PC-3 (cell line): ENCODE data around the gene PMP22. TPM values are rescaled to one million over a fixed set of nuclear protein-coding genes. Genes with fewer than 3 reads are reported as not detected.
A peak's percentile ranks its signal among the peaks of the same experiment; 100 is the strongest.

Source experiments
- ATAC-seq: fragments of 200-7000 bp; cut with Tn5 transposase; 2 replicates; pipeline ENCODE4 v1.9.1; 2020; ENCODE audit warnings: mild to moderate bottlenecking, moderate library complexity
- BruUV-seq: library from RNA; stranded (reverse); fragments of 400-500 nt; replicated peaks from 2 replicates; lab custom pipeline; 2021; lab: Mats Ljungman, UMichigan
- CTCF ChIA-PET: fragments of 300-600 bp; sonication (Branson Sonifier 250); formaldehyde crosslinking; loops from one replicate; lab custom pipeline; 2022; ENCODE audit warnings: antibody characterized with exemption; lab: Charles Lee
- POLR2A ChIA-PET: fragments of 300-600 bp; sonication (Branson Sonifier 250); formaldehyde crosslinking; loops from one replicate; lab custom pipeline; 2022; ENCODE audit warnings: antibody characterized with exemption; ENCODE audit not compliant: unreplicated experiment; lab: Charles Lee
- DNase-seq: peaks from one replicate; pipeline ENCODE4 v3.0.0-alpha.2; 2015
- H2AFZ ChIP-seq: fragments of 300-600 bp; sonication (generic); 2 replicates; pipeline ENCODE4 v1.6.0; 2016; ENCODE audit warnings: antibody characterized with exemption, low read length
- H3F3A ChIP-seq: fragments of 300-600 bp; sonication (generic); one replicate; pipeline ENCODE4 v1.6.0; 2017; ENCODE audit warnings: antibody characterized with exemption, low read length, control low read depth, mild to moderate bottlenecking; ENCODE audit not compliant: unreplicated experiment
- H3K27ac ChIP-seq: fragments of 300-600 bp; sonication (generic); 2 replicates; pipeline ENCODE4 v1.5.1; 2016; ENCODE audit warnings: mild to moderate bottlenecking, low read length
- H3K27me3 ChIP-seq: fragments of 300-600 bp; sonication (generic); 2 replicates; pipeline ENCODE4 v1.6.1; 2016; ENCODE audit warnings: low read length, mixed read lengths
- H3K36me3 ChIP-seq: fragments of 300-600 bp; sonication (generic); 2 replicates; pipeline ENCODE4 v1.6.1; 2016; ENCODE audit warnings: low read depth, mixed run types, low read length, mixed read lengths
- H3K4me1 ChIP-seq: fragments of 300-600 bp; sonication (generic); 2 replicates; pipeline ENCODE4 v1.5.1; 2016; ENCODE audit warnings: low read length; ENCODE audit not compliant: insufficient read depth
- H3K4me2 ChIP-seq: fragments of 300-600 bp; sonication (generic); 2 replicates; pipeline ENCODE4 v1.6.0; 2016; ENCODE audit warnings: low read length
- H3K4me3 ChIP-seq: fragments of 300-600 bp; sonication (generic); 2 replicates; pipeline ENCODE4 v1.5.1; 2016; ENCODE audit warnings: mild to moderate bottlenecking, low read length, mixed read lengths
- H3K79me2 ChIP-seq: fragments of 300-600 bp; sonication (generic); 2 replicates; pipeline ENCODE4 v1.6.1; 2017; ENCODE audit warnings: low read length, mixed read lengths
- H3K9ac ChIP-seq: fragments of 300-600 bp; sonication (generic); 2 replicates; pipeline ENCODE4 v1.6.0; 2016; ENCODE audit warnings: mild to moderate bottlenecking, low read length
- H3K9me2 ChIP-seq: fragments of 300-600 bp; sonication (generic); replicated peaks from 2 replicates; pipeline ENCODE4 v1.6.1; 2016; ENCODE audit warnings: mixed run types, low read length, mixed read lengths
- H3K9me3 ChIP-seq: fragments of 300-600 bp; sonication (generic); 2 replicates; pipeline ENCODE4 v1.6.1; 2016; ENCODE audit warnings: low read length, mixed read lengths
- H4K20me1 ChIP-seq: fragments of 300-600 bp; sonication (generic); 2 replicates; pipeline ENCODE4 v1.6.1; 2016; ENCODE audit warnings: low read length, mixed read lengths
- CTCF ChIP-seq: fragments of 300-600 bp; sonication (generic); conservative IDR thresholded peaks from 2 replicates; pipeline ENCODE4 v1.5.1; 2017; ENCODE audit warnings: antibody characterized with exemption, low read depth, mild to moderate bottlenecking, low read length
- EZH2 ChIP-seq: fragments of 300-600 bp; sonication (generic); IDR thresholded peaks from one replicate; pipeline ENCODE4 v1.6.1; 2017; ENCODE audit warnings: antibody characterized with exemption, mild to moderate bottlenecking, low read length; ENCODE audit not compliant: unreplicated experiment
- EZH2phosphoT487 ChIP-seq: fragments of 300-600 bp; sonication (generic); IDR thresholded peaks from 2 replicates; pipeline ENCODE4 v1.6.1; 2018; ENCODE audit warnings: mild to moderate bottlenecking, antibody characterized with exemption, low read length, borderline replicate concordance
- intact Hi-C: fragments of 100-400 bp; cut with micrococcal nuclease; formaldehyde crosslinking; loops from 2 replicates; pipeline ENCODE4 v1.9.0; 2023
- total RNA-seq: library from RNA; depleted of rRNA; stranded (reverse); fragments of >200 nt; gene quantifications from 2 replicates; pipeline ENCODE4 v1.2.3, GENCODE V29; 2014

The PMP22 gene
- total RNA-seq, 1 experiment from 2014 or later: 51.0 TPM

GRCh38 chr17:15257258-15257788, 7.8 kb downstream of the PMP22 start:
- CTCF ChIA-PET: interaction anchor here (1.5 to 2.7 kb wide), 2 partner anchors 9 to 246 kb away, joined by 6 to 15 read pairs; no protein-coding TSS in a partner anchor
- H3K4me3 ChIP-seq: peak overlapping the region; percentile 90
- peaks cover 51% of the 10 kb centered on the region for H3K36me3 ChIP-seq
- no peaks in the 10 kb centered on the region for H3K9me2 ChIP-seq
- peaks cover 9% of the 10 kb centered on the region for H3F3A ChIP-seq
- DNase-seq (peak; percentile 99), ATAC-seq (peak; percentile 42)
- no TSS peak for BruUV-seq
- H4K20me1 ChIP-seq: peaks cover 14% of the 10 kb centered on the region
- peak overlapping the region; percentile 83 for H3K27ac ChIP-seq
- TF ChIP-seq EZH2: no peak
- peak; percentile 98 for TF ChIP-seq CTCF
- H3K79me2 ChIP-seq: peaks cover 71% of the 10 kb centered on the region
- H3K9me3 ChIP-seq: no peaks in the 10 kb centered on the region
- peak overlapping the region; percentile 59 for H3K9ac ChIP-seq
- POLR2A ChIA-PET: no interaction called here
- H2AFZ ChIP-seq: peak overlapping the region; percentile 20; the same call in 1 of the 2 replicates
- peaks cover 40% of the 10 kb centered on the region for H3K4me1 ChIP-seq
- no peaks in the 10 kb centered on the region for H3K27me3 ChIP-seq
- intact Hi-C loops: loop anchor here (1.0 kb wide), 1 partner anchor 246 kb away; no protein-coding TSS in a partner anchor
- H3K4me2 ChIP-seq: peak overlapping the region; percentile 97

GRCh38 chr17:15256689-15257088, 8.4 kb downstream of the PMP22 start:
- intact Hi-C loops: loop anchor here (1.0 kb wide), 1 partner anchor 247 kb away; no protein-coding TSS in a partner anchor
- 0 out of 2 replicates have a peak overlapping the region, but pooled peaks have one; percentile 20 for H2AFZ ChIP-seq
- peak overlapping the region; percentile 97 for H3K4me2 ChIP-seq
- H3K36me3 ChIP-seq: peaks cover 58% of the 10 kb centered on the region
- peaks cover 65% of the 10 kb centered on the region for H3K79me2 ChIP-seq
- no TSS peak for BruUV-seq
- ChIA-PET POLR2A (no interaction called here), CTCF (interaction anchor here (1.5 to 2.7 kb wide), 2 partner anchors 8 to 246 kb away, joined by 6 to 15 read pairs; no protein-coding TSS in a partner anchor)
- ATAC-seq (no peak), DNase-seq (no peak)
- TF ChIP-seq EZH2phosphoT487 (no peak), EZH2 (no peak), CTCF (no peak)
- peak overlapping the region; percentile 83 for H3K27ac ChIP-seq
- peaks cover 15% of the 10 kb centered on the region for H4K20me1 ChIP-seq
- no peaks in the 10 kb centered on the region for H3K9me3 ChIP-seq
- no peaks in the 10 kb centered on the region for H3K27me3 ChIP-seq
- H3K4me1 ChIP-seq: peaks cover 37% of the 10 kb centered on the region
- H3F3A ChIP-seq: peaks cover 9% of the 10 kb centered on the region
- peak overlapping the region; percentile 49 for H3K9ac ChIP-seq
- H3K9me2 ChIP-seq: no peaks in the 10 kb centered on the region
- peak overlapping the region; percentile 90 for H3K4me3 ChIP-seq

- Histone ChIP-seq H3K4me1 (peaks cover 37% of the 10 kb centered on the region), H3K9me3 (no peaks in the 10 kb centered on the region), H3K4me2 (no peak overlapping the region), H2AFZ (no peak overlapping the region), H3K79me2 (peaks cover 57% of the 10 kb centered on the region), H3K4me3 (no peak overlapping the region), H3K36me3 (peaks cover 66% of the 10 kb centered on the region), H3F3A (peaks cover 9% of the 10 kb centered on the region), H4K20me1 (peaks cover 22% of the 10 kb centered on the region), H3K9ac (no peak overlapping the region), H3K27me3 (no peaks in the 10 kb centered on the region), H3K27ac (no peak overlapping the region), H3K9me2 (no peaks in the 10 kb centered on the region)
- intact Hi-C loops: no loop called here
- BruUV-seq: no TSS peak
- POLR2A ChIA-PET: no interaction called here
- CTCF ChIA-PET: interaction anchor here (2.7 kb wide), 1 partner anchor 247 kb away, joined by 15 read pairs; no protein-coding TSS in a partner anchor
- TF ChIP-seq EZH2: no peak
- TF ChIP-seq CTCF: no peak
- TF ChIP-seq EZH2phosphoT487: no peak
- no peak for ATAC-seq
- DNase-seq: peak; percentile 34
These were observed 9.2 kb downstream of the PMP22 start for GRCh38 chr17:15255713-15256454.
